ENCODE measurements around the gene ABCA13. TPM values are rescaled to one million over a fixed set of nuclear protein-coding genes. Genes with fewer than 3 reads are reported as not detected.

Gene ABCA13
- total and polyA plus RNA-seq, 2 experiments from 2014 or later = 0.21 to 0.50 TPM

- Histone ChIP-seq H3K9me3 (ENCODE audit: low read depth) (no peaks in the 10 kb centered on the region), H3K4me1 (ENCODE audit: low read depth) (no peaks in the 10 kb centered on the region), H3K27ac (no peak overlapping the region), H3K4me3 (no peak overlapping the region), H3K27me3 (no peaks in the 10 kb centered on the region), H3K36me3 (no peaks in the 10 kb centered on the region)
- no peak for TF ChIP-seq CTCF (IDR thresholded peaks at IDR 0.05; ENCODE audit: low read depth, low read length)
- DNase-seq (ENCODE audit: low read depth in 1 of 2, low spot score in 1 of 2) = no peak
These were observed 369.5 kb downstream of the ABCA13 start for GRCh38 chr7:48540746-48541145.

GRCh38 chr7:48548667-48549066, 377.4 kb downstream of the ABCA13 start:
- no peak for DNase-seq (ENCODE audit: low read depth in 1 of 2, low spot score in 1 of 2)
- Histone ChIP-seq H3K9me3 (ENCODE audit: low read depth) (no peaks in the 10 kb centered on the region), H3K27me3 (no peaks in the 10 kb centered on the region), H3K36me3 (no peaks in the 10 kb centered on the region), H3K4me3 (no peak overlapping the region), H3K27ac (no peak overlapping the region), H3K4me1 (ENCODE audit: low read depth) (peaks cover 8% of the 10 kb centered on the region)
- no peak for TF ChIP-seq CTCF (IDR thresholded peaks at IDR 0.05; ENCODE audit: low read depth, low read length)

GRCh38 chr7:48551652-48552051, 380.4 kb downstream of the ABCA13 start:
- no peaks in the 10 kb centered on the region for H3K27me3 ChIP-seq

GRCh38 chr7:48563334-48563733, 392.1 kb downstream of the ABCA13 start:
- Histone ChIP-seq H3K27me3 (no peaks in the 10 kb centered on the region), H3K4me1 (ENCODE audit: low read depth) (peaks cover 12% of the 10 kb centered on the region), H3K27ac (no peak overlapping the region), H3K9me3 (ENCODE audit: low read depth) (no peaks in the 10 kb centered on the region), H3K36me3 (no peaks in the 10 kb centered on the region), H3K4me3 (no peak overlapping the region)
- DNase-seq (ENCODE audit: low read depth in 1 of 2, low spot score in 1 of 2) = no peak
- no peak for TF ChIP-seq CTCF (IDR thresholded peaks at IDR 0.05; ENCODE audit: low read depth, low read length)

More at GRCh38 chr7:48551652-48552051, 380.4 kb downstream of the ABCA13 start:
- Histone ChIP-seq H3K27ac (no peak overlapping the region), H3K9me3 (ENCODE audit: low read depth) (no peaks in the 10 kb centered on the region), H3K4me3 (no peak overlapping the region), H3K36me3 (no peaks in the 10 kb centered on the region), H3K4me1 (ENCODE audit: low read depth) (peaks cover 8% of the 10 kb centered on the region)
- TF ChIP-seq CTCF (IDR thresholded peaks at IDR 0.05; ENCODE audit: low read depth, low read length) = no peak
- DNase-seq (ENCODE audit: low read depth in 1 of 2, low spot score in 1 of 2) = peak in 1 of 2 donors; percentile 41

- no peak for TF ChIP-seq CTCF (IDR thresholded peaks at IDR 0.05; ENCODE audit: low read depth, low read length)
- no peak overlapping the region for H3K4me3 ChIP-seq
- no peak for DNase-seq (ENCODE audit: low read depth in 1 of 2, low spot score in 1 of 2)
- no peaks in the 10 kb centered on the region for H3K36me3 ChIP-seq
- no peaks in the 10 kb centered on the region for H3K9me3 ChIP-seq (ENCODE audit: low read depth)
- no peaks in the 10 kb centered on the region for H3K27me3 ChIP-seq
- H3K27ac ChIP-seq = no peak overlapping the region
- no peaks in the 10 kb centered on the region for H3K4me1 ChIP-seq (ENCODE audit: low read depth)
These were observed 404.3 kb downstream of the ABCA13 start for GRCh38 chr7:48575516-48575915.

- no peak for DNase-seq (ENCODE audit: low read depth in 1 of 2, low spot score in 1 of 2)
- Histone ChIP-seq H3K9me3 (ENCODE audit: low read depth) (no peaks in the 10 kb centered on the region), H3K4me1 (ENCODE audit: low read depth) (no peaks in the 10 kb centered on the region), H3K36me3 (no peaks in the 10 kb centered on the region), H3K27ac (no peak overlapping the region), H3K4me3 (no peak overlapping the region), H3K27me3 (no peaks in the 10 kb centered on the region)
- no peak for TF ChIP-seq CTCF (IDR thresholded peaks at IDR 0.05; ENCODE audit: low read depth, low read length)
These were observed 416.2 kb downstream of the ABCA13 start for GRCh38 chr7:48587475-48587874.

Data from cardiac muscle cell (in vitro differentiated cells and primary cell).